HG03159 (cell line): Measurements from ENCODE around the gene CHRDL2.

Experiments used
- ATAC-seq: cut with Tn5 transposase; IDR thresholded peaks from one replicate; pipeline ENCODE4 v1.9.1; 2021; ENCODE audit warnings: mild to moderate bottlenecking, moderate library complexity; ENCODE audit not compliant: unreplicated experiment

The CHRDL2 gene

DNA sequence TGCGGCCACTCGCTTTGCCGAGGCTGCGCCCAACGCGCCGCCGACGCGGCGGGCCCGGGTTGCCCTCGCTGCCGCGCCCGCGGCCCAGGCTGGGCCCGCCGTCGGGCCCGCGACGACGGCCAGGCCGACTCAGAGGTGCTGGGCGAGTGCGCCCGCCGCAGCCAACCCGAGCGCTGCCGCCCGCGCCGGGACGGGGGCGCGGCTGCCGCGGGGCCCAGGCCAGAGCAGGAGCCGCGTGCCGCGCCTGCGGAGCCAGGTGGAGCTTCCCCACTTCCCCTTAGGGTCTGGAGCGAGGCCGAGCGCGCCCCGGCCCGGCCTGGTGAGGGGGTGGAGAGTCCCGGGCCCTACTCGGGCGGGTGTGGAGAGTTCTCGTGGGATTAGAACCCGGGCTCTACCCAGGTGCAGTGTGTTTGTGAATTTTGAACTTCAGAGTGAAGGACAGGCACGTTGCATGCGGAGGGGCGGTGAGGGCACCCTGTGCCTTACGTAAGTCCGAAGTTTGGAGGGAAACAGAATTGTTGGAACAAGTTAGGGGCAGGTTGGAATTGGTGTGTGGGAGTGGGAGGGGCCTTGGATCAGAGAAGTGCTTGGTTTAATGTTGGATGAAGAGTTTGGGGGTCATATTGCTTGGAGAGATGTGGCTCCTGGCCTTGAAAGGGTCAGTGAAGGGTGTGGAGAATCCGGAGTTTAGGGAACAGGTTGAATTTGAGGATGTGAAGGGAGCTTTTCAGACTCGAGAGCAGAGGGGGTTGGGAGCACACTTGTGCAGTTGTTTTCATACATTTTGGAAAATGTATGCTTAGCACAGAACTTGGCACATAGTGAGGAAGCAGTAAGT lies 18.1 kb upstream of the CHRDL2 start:
- ATAC-seq: peak; percentile 45

DNA sequence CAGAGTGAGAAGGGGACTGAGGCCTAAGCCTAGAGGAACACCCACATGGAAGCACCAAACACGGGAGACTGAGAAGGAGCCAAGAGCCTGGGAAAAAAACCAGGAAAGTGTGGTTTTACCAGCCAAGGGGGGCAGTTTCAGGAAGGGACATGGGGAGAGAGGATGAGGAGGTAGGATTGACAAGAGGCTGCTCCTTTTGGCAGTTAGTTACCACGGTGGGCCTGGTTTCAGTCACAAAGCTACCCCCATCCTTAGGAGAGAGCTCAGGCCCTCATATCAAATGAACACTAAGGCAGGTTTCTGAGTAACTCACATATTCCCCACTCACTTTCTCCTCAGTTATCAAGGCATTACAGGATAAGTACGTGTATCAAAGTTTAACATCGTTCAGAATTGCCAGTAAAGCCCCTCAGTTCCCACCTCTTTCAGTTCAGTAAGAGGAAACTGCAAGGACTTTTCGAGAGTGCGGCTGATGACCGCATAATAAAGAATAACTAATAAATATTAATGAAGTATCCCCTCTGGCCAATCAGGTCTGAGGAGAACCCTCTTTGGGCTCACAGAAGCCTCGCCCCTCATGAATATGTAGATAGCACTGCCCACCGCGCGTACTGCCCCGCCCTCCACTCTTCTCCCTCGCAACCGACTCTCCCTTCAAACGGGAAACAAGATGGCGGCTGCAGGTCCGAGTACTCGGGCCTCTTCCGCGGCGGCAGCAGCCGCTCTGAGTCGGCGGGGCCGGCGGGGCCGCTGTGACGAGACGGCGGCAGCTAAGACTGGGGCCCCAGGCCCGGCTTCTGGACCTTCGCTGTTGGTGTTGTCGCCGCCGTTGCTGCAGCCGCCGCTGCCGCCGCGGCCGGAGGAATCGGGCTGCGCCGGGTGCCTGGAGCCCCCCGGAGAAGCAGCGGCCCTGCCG lies 17.2 kb upstream of the CHRDL2 start, which contains the start of gene RNF169:
Gene RNF169, plus strand, starts transcription at position 639 of the 916 bp plus-strand sequence. Its CDS starts 32 bp downstream, at position 671.
- peak; percentile 97 for ATAC-seq

DNA sequence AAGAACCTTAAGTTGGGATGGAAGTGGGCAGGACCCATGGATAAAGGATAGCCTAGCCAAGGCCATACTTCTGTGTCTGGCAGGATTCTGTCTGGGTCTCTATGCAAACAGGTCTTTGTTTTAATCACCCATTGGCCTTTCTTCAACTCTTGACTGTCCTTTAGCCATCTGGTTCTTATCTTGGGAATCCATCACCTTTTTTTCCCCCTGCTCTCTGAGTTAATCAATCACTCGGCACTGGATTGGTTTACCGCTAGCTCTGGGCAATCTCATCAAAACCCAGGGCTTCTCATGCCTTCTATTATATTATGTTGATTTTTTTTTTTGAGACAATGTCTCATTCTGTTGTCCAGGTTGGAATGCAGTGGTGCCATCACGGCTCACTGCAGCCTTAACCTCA lies 15.6 kb upstream of the CHRDL2 start:
- no peak for ATAC-seq

DNA sequence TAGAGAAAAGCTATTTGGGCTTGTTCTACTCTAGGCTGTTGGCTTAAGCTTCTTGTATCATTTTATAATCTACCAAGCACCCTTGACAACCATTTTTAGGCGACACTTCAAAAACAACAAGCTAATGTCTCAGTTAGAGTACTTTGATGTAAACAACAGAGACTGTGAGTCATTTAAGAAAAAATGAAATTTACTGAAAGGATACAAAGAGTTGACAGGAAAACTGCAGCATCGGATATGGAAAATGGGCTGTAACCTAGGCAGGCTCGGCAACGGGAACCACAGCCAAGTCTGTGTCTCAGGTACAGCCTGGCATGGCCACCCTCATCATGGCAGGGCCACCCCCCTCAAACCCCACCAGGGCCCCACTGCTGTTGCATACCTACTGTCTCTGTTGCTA lies 13.1 kb upstream of the CHRDL2 start:
- no peak for ATAC-seq

DNA sequence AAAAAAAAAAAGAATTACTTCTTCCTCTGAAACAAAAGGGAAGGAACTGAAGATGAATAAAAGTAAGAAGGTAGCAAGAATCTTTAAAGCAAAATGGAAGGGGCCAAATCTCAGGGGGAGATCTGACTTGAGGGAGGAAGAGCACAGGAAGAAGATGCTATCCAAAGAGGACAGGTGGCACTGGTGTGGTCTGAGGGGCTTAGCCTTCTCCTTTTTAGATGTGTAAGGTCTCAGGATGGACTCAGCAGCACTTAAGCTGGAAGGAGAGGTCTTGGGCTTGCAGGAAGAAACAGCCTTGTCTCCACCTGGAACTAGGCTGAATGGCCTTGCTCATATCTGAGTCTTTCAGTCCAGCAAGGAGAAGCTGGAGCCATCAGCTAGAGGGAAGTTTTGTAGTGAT lies 12.4 kb upstream of the CHRDL2 start:
- no peak for ATAC-seq

DNA sequence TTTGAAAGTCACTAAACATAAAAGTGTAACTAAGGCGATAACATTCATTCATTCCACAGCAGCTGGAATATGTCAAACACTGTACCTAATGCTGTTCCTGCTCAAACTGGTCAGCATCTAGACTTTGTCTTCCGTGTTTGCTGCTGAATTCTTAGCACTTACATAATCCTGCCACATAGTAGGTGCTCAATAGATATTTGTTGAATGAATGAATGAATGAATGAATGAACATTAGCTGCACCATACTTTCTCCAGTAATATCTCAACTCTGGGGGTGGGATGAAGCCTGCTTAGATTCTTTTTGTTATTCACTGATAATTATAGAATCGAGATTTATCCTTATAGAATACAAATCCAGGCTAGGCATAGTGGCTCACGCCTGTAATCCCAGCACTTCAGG lies 10.8 kb upstream of the CHRDL2 start:
- no peak for ATAC-seq

DNA sequence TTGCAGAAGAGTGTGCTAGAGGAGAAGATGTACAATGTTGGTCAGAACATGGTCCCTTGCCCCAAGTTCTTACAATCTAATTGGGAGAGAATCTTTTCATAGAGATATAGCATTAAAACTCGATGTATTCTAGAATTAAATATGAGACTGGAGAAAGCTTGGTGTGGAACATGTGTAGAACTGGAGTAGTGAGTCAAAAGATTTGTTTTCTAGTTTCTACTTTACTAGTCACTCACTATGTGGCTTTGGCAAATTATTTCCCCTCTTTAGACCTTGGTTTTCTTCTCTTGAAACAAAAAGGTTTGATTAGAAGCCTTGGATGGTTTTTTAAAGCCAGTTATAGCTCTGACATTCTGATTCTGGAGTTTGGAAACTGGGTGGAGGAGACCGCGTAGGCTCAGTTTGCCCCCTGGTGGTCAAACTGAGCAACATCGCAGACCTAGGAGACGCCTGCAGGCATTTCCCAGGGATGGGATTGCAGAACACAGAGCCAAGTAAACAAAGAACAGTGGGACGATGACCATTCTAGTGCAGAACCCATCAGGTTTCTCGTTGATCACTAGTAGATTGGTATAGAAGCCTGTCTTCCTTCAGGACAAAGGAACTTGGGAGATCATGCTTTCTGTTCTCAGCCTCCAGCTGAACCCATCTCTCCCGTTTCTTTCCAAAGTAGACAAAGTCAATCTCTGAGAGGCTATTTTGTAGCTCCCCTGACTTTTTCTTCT lies 8.5 kb upstream of the CHRDL2 start:
- ATAC-seq: no peak

DNA sequence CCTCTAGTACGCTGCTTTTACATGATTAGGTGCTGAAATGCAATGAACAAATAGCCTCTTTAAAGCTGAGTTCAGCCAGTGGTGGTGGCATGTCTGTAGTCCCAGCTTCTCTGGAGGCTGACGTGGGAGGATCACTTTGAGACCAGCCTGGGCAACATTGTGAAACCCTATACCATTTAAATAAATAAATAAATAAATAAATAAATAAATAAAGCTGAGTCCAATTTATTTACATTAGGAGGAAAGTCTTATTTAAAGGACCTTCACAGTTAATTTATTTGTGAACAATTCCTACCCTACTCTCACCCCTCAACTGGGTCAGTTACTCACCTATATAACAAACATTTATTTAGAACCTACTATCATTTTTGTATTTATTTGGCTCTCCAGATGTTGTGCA lies 4.8 kb upstream of the CHRDL2 start:
- no peak for ATAC-seq

DNA sequence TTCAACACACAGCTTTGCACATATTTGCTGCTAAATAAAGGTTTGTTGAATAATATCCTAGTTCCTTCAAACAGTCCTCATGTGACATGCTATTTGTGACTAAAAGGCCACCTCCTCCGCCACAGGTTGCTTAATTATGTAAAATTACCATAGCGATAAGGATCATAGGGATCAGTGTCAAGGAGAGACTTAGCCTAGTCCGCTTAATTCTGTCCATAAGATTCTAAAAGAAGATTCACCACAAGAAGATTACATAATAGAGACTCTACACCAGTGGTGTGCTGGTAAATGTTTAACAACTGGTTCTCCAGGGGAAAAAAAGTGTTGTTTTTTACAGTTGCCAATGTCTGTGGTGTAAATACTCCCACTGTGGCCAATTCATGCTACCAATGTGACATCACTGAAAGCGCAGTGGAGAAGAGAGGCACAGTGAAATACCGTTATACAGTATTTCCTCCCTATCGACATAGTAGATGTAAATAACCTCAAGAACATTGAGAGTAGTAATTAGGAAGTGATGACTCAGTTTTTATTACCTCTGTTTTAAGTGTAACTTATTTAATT lies 4.2 kb upstream of the CHRDL2 start:
- no peak for ATAC-seq

DNA sequence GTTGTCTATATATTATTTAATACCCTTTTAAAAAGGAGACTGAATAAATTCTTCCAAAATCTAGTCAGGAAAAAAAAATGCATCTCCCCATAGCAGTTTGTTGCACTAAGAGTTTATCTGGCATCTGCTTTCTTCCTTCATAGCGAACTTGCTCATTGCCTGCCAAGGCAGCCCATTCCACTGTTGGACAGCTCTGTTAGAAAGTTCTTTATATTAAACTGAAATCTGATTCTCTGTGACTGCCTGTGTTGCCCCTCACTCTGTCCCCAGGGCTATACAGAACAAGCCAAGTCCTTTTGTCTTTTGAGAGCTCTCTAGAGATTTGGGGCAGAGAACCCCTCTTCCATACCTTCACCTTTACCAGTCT lies 3.3 kb upstream of the CHRDL2 start:
- ATAC-seq: no peak

DNA sequence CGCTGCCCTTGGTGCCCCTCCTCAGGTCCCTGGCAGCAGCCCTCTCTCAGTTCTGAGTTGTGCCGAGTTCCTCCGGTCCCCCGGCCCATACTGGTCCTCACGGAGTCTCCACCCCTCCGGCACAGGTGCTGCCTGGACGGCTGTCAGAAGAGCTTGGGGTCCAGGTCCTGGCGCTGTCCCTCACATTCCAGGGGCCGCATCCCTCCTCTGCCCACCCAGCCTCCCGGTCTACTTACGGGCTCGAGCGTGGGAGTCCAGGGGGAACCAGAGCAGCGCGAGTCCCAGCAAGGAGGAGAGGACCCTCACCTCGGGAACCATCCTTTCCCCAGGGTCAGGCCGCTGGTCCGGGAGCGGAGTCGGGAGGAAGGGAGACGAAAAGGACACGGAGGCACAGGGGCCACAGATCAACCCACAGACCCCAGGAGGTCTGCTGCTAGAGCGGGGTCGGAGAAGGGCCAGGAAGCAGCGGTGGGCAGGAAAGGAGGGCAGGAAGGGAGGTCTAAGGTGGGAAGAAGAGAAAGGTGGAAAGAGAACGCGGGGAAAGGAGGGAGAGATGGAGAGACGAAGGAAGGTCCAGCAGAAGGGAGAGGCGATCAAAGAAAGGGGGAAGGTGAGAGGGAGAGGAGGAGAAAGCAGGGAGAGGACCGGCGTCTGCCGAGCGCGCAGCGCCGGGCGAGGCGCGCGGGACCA lies 510 bp downstream of the CHRDL2 start:
- ATAC-seq: no peak

DNA sequence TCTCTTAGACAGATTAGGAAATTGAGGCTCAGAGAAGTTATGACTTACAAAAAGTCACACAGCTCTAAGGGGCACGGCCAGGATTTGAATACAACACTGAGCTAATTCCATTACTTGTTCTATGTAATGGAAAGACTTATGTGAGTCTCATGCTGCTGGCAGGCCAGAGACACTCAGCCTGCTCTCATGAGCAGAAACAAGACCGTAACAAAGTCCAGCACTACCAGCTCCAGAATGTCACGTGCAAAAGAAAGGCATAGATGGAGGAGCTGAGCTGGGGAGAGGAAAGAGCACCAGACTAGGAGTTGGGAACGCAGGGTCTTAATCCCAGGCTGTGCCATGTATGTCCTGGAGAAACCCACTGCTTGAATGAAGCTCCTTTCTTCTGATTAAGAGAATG lies 1.8 kb downstream of the CHRDL2 start:
- no peak for ATAC-seq

DNA sequence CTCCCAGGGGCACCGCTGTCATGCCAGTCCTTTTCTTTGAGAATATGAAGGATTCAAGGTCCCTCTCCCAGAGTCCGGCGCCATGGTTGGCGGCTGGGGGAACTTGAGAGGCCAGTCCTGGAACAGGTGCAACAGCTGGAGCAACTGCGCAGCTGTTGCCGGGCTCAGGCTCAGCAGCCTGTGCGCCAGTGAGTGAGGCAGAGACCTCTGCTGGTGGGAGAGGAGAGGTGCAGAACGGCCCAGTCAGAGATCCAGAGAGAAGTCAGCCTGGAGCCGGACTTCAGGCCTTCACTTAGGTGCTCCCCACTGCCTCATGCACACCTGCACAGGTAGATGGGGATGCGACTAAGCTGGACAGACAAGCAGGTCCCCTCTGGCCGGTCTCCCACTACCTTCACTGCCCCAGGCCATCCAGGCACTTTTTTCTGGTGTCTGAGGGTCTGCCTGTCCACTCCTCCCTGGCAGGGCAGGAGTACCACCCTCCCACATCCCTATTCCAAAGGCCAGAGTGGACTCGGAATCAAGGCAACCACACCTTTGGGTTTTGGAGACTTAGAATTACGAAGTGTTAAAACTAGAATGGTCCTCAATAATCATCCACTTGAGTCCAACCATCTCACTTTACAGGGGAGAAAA lies 4.6 kb downstream of the CHRDL2 start:
- peak; percentile 84 for ATAC-seq

DNA sequence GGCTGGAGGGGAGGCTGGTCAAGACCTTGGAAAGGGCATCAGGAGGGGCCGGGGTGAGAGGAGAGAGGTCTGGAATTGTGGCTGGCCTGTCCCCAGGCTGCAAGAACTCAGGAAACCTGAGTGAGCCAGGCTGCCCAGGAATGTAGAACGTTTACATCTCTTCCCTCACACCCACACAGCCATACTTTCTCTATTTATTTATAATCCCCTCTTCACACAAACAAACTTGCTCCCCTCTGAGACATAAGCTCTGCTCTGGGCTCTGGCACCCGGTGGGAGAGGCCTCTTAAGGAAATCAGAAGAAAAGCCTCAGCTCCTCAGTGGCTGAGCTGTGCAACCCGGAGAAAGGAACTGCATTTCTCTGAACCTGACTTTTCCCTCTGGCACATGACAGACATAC lies 5.5 kb downstream of the CHRDL2 start:
- ATAC-seq: no peak

DNA sequence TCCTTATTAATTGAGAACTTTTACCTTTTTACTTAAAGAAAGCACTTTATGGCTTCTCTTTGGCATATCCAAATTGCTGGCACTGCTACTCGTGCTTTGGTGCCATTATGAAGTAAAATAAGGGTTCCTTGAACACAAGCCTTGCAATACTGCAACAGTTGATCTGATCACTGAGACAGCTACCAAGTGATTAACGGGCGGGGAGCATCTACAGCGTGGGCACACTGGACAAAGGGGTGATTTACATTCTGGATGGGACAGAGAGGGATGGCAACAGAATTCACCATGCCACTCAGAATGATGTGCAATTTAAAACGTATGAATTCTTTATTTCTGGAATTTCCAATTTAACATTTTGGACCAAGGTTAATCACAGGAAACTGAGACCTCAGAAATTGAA lies 7.7 kb downstream of the CHRDL2 start:
- no peak for ATAC-seq

DNA sequence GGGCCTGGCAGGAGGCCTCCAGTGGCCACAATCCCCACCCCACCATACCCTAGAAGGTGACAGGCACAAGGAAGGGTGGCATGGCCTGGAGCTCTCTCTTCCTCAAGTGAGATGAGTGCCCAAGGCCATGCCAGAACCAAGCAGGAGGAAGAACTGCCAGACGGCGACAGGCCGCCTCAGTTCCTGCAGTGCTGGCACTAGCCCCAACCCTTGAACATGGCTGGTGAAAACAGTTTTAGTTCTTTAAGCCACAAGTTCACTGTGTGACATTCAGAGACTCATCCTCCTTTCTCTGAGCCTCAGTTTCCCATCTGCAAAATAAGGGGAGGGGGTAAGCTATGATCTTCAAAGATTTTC lies 9.8 kb downstream of the CHRDL2 start:
- no peak for ATAC-seq

DNA sequence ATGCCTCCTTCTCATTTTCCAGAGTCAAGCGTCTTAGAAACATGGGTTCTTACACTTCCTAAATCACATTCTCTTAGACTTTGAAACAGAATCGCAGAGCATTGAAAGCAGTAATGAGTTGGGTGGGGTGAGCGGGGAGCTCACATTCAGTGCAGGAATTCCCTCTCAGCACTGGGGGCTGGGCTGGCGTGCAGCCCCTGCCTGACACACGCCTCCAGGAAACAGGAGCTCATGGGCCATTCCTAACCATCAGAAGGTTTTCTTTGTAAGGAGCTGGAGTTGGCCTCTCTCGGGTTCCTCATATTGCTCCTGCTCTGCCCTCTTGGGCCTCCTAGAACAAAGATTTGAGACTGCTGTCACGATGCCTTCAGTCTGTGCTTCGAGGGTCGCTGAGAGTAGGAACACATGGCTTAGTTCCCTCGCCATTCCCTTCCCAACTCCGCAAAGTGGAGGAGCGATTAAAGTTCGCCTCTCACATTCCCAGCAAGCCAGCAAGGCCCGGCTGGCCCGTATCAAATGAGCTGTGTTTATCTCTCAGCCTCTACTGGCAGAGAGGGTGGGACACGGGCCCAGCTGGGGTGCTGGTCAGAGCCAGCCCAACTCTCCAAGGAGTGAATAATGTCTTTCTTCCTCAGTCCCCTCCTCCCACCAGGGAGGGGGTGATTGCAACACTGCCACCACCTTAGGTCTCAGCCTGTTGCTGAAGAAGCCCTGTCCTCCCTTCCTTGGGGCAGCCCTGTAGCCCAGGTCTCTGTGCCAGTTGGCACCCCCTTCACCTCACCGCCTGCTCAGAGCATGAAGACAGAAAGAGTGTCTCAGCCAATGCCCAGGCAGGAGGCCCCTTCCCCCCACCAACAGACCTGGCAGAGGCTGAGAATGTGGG lies 10.4 kb downstream of the CHRDL2 start:
- ATAC-seq: no peak

DNA sequence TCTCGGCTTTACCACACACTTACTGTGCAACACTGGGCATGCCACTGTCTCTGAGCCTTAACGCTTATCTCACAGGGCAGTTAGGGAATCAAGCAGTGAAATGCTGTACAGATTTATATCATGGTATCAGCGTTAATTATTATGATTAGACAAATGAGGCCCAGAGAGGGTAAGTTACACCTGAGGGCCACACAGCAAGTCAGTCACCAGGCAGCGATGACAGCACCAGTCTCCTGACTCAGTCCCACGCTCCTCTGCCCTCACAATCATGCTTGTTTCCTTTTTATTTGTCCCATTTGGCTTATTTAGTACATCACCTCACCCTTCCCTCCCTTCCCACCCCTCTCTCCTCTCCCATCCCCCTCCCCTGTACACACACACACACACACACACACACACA lies 12.2 kb downstream of the CHRDL2 start:
- ATAC-seq: no peak
